ENCODE results near the gene CPLX1.

- TF ChIP-seq TAF1 (IDR thresholded peaks at IDR 0.05; ENCODE audit: low read depth) (no peak), CEBPB (IDR thresholded peaks at IDR 0.05) (no peak), NFIC (IDR thresholded peaks at IDR 0.05) (no peak), RAD21 (IDR thresholded peaks at IDR 0.05; ENCODE audit: low read depth) (no peak), TEAD4 (IDR thresholded peaks at IDR 0.05) (no peak), REST (IDR thresholded peaks at IDR 0.05; ENCODE audit: low read depth) (no peak), FOXM1 (IDR thresholded peaks at IDR 0.05; ENCODE audit: borderline replicate concordance, low read depth) (no peak), YY1 (IDR thresholded peaks at IDR 0.05; ENCODE audit: low read depth) (no peak), EP300 (IDR thresholded peaks at IDR 0.05; ENCODE audit: borderline replicate concordance) (no peak), CREB1 (IDR thresholded peaks at IDR 0.05; ENCODE audit: low read depth) (no peak), TCF12 (IDR thresholded peaks at IDR 0.05; ENCODE audit: low read depth) (no peak)
Observed at GRCh38 chr4:751676-752075, 74.3 kb downstream of the CPLX1 start.

Measured in Ishikawa (cell line).